Measurements from ENCODE around the gene MSH3. TPM values are rescaled to one million over a fixed set of nuclear protein-coding genes. Genes with fewer than 3 reads are reported as not detected.
"Not testable (repeated sequence)": the region's sequence is repeated elsewhere in the genome, so short reads cannot be mapped to it uniquely, and the experiment has no call there.

MSH3 gene
- total RNA-seq, 2 experiments from 2014 or later = 23.2 to 23.6 TPM

DNA sequence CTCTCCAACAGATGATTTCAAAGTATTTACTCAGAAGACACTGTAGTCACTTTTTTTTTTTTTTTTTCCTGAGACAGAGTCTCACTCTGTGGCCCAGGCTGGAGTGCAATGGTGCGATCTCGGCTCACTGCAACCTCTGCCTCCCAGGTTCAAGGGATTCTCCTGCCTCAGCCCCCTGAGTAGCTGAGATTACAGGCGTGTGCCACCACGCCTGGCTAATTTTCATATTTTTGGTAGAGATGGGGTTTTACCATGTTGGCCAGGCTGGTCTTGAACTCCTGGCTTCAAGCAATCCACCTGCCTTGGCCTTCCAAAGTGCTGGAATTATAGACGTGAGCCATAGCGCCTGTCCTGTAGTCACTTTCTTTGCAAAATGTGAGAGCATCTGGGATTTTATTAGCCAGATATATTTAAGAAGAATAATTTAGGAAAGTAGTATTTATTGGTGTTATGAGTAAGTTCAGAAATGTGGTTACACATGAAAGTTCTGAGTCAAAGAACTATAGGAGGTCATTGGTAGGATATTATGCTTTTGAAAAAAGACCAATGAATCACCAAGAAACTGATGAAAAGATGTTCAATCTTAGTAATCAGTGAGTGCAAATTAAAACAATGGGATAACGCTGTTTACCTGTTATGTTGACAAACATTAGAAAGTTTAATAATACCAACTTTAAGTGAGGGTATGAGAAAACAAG, 135.0 kb downstream of the MSH3 start:
- not testable (repeated sequence) for H3K27me3 Mint-ChIP-seq

GRCh38 chr5:80790698-80791097, 136.2 kb downstream of the MSH3 start:
- Mint-ChIP-seq H3K27ac (no peak overlapping the region), H3K36me3 (peaks cover 14% of the 10 kb centered on the region), H3K27me3 (no peaks in the 10 kb centered on the region), H3K4me3 (no peak overlapping the region), H3K4me1 (ENCODE audit: low read depth) (peaks cover 8% of the 10 kb centered on the region), H3K9me3 (no peaks in the 10 kb centered on the region)
- DNase-seq = no peak
- POLR2A ChIA-PET = no interaction called here
- CTCF ChIA-PET = no interaction called here
- intact Hi-C loops (cut with micrococcal nuclease) = loop anchor here (10.0 kb wide), 1 partner anchor 314 kb away; no protein-coding TSS in a partner anchor

More for the DNA sequence above, 135.0 kb downstream of the MSH3 start:
- H3K27ac Mint-ChIP-seq; POLR2A ChIA-PET; CTCF ChIA-PET; H3K4me1 Mint-ChIP-seq (ENCODE audit: low read depth); H3K9me3 Mint-ChIP-seq; H3K4me3 Mint-ChIP-seq: not testable (repeated sequence)
- intact Hi-C loops (cut with micrococcal nuclease) = loop anchor here (2.0 to 10.0 kb wide), 2 partner anchors 35 to 315 kb away; no protein-coding TSS in a partner anchor
- peaks cover 17% of the 10 kb centered on the region for H3K36me3 Mint-ChIP-seq
- peak; percentile 13 for DNase-seq

- ChIA-PET CTCF (no interaction called here), POLR2A (no interaction called here)
- Mint-ChIP-seq H3K27me3 (no peaks in the 10 kb centered on the region), H3K4me1 (ENCODE audit: low read depth) (peaks cover 8% of the 10 kb centered on the region), H3K9me3 (no peaks in the 10 kb centered on the region), H3K27ac (no peak overlapping the region), H3K4me3 (no peak overlapping the region), H3K36me3 (peaks cover 15% of the 10 kb centered on the region)
- DNase-seq = no peak
- intact Hi-C loops (cut with micrococcal nuclease) = loop anchor here (10.0 kb wide), 1 partner anchor 311 kb away; no protein-coding TSS in a partner anchor
Observed at GRCh38 chr5:80793354-80793753, 138.9 kb downstream of the MSH3 start.

- ChIA-PET POLR2A (no interaction called here), CTCF (no interaction called here)
- intact Hi-C loops (cut with micrococcal nuclease) = loop anchor here (10.0 kb wide), 1 partner anchor 308 kb away; no protein-coding TSS in a partner anchor
- DNase-seq = no peak
- Mint-ChIP-seq H3K36me3 (peaks cover 28% of the 10 kb centered on the region), H3K9me3 (no peaks in the 10 kb centered on the region), H3K4me3 (no peak overlapping the region), H3K27me3 (no peaks in the 10 kb centered on the region), H3K4me1 (ENCODE audit: low read depth) (no peaks in the 10 kb centered on the region), H3K27ac (no peak overlapping the region)
Observed at GRCh38 chr5:80796846-80797245, 142.4 kb downstream of the MSH3 start.

- CTCF ChIA-PET = no interaction called here
- intact Hi-C loops (cut with micrococcal nuclease) = loop anchor here (10.0 kb wide), 1 partner anchor 307 kb away; no protein-coding TSS in a partner anchor
- no peaks in the 10 kb centered on the region for H3K9me3 Mint-ChIP-seq
- no peaks in the 10 kb centered on the region for H3K4me1 Mint-ChIP-seq (ENCODE audit: low read depth)
- no peak for DNase-seq
- POLR2A ChIA-PET = no interaction called here
- no peaks in the 10 kb centered on the region for H3K27me3 Mint-ChIP-seq
- peaks cover 27% of the 10 kb centered on the region for H3K36me3 Mint-ChIP-seq
- H3K4me3 Mint-ChIP-seq = no peak overlapping the region
- H3K27ac Mint-ChIP-seq = no peak overlapping the region
Observed at GRCh38 chr5:80797428-80798024, 143.1 kb downstream of the MSH3 start.

- Mint-ChIP-seq H3K4me3 (no peak overlapping the region), H3K27ac (no peak overlapping the region), H3K4me1 (ENCODE audit: low read depth) (no peaks in the 10 kb centered on the region), H3K9me3 (no peaks in the 10 kb centered on the region), H3K27me3 (no peaks in the 10 kb centered on the region), H3K36me3 (peaks cover 33% of the 10 kb centered on the region)
- ChIA-PET CTCF (no interaction called here), POLR2A (no interaction called here)
- intact Hi-C loops (cut with micrococcal nuclease) = loop anchor here (10.0 kb wide), 1 partner anchor 307 kb away; no protein-coding TSS in a partner anchor
- no peak for DNase-seq
Observed at GRCh38 chr5:80798166-80798565, 143.7 kb downstream of the MSH3 start.

DNA sequence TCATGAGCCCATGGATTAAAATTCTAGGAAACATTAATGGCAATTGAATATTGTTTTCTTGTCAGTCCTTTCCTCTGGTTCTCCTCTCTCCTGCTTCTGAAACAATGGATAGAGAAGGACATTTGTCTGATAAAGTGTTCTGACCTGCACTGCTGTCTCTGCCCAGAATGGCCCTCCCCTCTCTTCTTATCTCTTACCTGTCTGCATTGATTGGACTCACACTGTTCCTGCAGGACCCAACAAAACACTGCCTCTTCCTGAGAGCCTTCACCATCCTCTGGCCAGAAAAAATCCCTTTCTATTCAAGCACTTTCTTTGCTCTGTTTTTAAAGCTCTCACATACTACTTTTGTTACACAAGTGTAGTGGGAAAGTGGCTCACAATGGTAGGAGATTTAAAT, 144.2 kb downstream of the MSH3 start:
- H3K27me3 Mint-ChIP-seq = no peaks in the 10 kb centered on the region
- CTCF ChIA-PET = no interaction called here
- H3K27ac Mint-ChIP-seq = no peak overlapping the region
- peaks cover 37% of the 10 kb centered on the region for H3K36me3 Mint-ChIP-seq
- no peaks in the 10 kb centered on the region for H3K4me1 Mint-ChIP-seq (ENCODE audit: low read depth)
- no peak for DNase-seq
- POLR2A ChIA-PET = no interaction called here
- intact Hi-C loops (cut with micrococcal nuclease) = loop anchor here (10.0 kb wide), 1 partner anchor 306 kb away; no protein-coding TSS in a partner anchor
- H3K4me3 Mint-ChIP-seq = no peak overlapping the region
- no peaks in the 10 kb centered on the region for H3K9me3 Mint-ChIP-seq

- intact Hi-C loops (cut with micrococcal nuclease) = loop anchor here (10.0 kb wide), 1 partner anchor 306 kb away; no protein-coding TSS in a partner anchor
- no peak overlapping the region for H3K27ac Mint-ChIP-seq
- H3K9me3 Mint-ChIP-seq = no peaks in the 10 kb centered on the region
- no peaks in the 10 kb centered on the region for H3K4me1 Mint-ChIP-seq (ENCODE audit: low read depth)
- H3K36me3 Mint-ChIP-seq = peaks cover 38% of the 10 kb centered on the region
- no peak overlapping the region for H3K4me3 Mint-ChIP-seq
- ChIA-PET POLR2A (no interaction called here), CTCF (no interaction called here)
- no peaks in the 10 kb centered on the region for H3K27me3 Mint-ChIP-seq
- no peak for DNase-seq
Observed at GRCh38 chr5:80799041-80799440, 144.6 kb downstream of the MSH3 start.

GRCh38 chr5:80799573-80799972, 145.1 kb downstream of the MSH3 start:
- no peak for DNase-seq
- Mint-ChIP-seq H3K36me3 (peaks cover 39% of the 10 kb centered on the region), H3K4me3 (no peak overlapping the region), H3K9me3 (no peaks in the 10 kb centered on the region), H3K27ac (no peak overlapping the region), H3K27me3 (no peaks in the 10 kb centered on the region), H3K4me1 (ENCODE audit: low read depth) (no peaks in the 10 kb centered on the region)
- ChIA-PET CTCF (interaction anchor here (0.6 kb wide), 1 partner anchor 309 kb away, joined by 3 read pairs; no protein-coding TSS in a partner anchor), POLR2A (no interaction called here)
- intact Hi-C loops (cut with micrococcal nuclease) = loop anchor here (10.0 kb wide), 1 partner anchor 305 kb away; no protein-coding TSS in a partner anchor

DNA sequence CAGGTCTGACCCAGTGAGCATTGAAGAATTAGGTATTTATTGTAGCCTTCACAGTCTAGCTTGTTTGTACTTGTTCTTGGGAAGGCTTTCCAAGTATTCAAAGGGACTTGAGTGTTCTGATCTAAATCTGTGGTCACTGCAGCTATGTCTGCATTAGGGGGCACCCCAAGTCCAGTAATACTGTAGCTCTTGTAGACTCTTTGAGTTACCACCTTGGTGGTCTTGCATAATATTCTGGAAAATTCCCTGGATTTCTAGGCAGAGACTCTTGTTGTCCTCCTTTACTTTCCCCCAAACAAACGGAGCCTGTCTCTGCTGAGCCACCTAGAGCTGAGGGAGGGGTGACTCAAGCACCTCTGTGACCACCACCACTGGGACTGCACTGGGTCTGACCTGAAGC, 149.9 kb downstream of the MSH3 start:
- H3K36me3 Mint-ChIP-seq = peaks cover 39% of the 10 kb centered on the region
- no peak for DNase-seq
- no peaks in the 10 kb centered on the region for H3K27me3 Mint-ChIP-seq
- ChIA-PET POLR2A (no interaction called here), CTCF (interaction anchor here (1.1 kb wide), 1 partner anchor 303 kb away, joined by 5 read pairs; no protein-coding TSS in a partner anchor)
- H3K4me1 Mint-ChIP-seq (ENCODE audit: low read depth) = no peaks in the 10 kb centered on the region
- no peak overlapping the region for H3K4me3 Mint-ChIP-seq
- no peak overlapping the region for H3K27ac Mint-ChIP-seq
- no peaks in the 10 kb centered on the region for H3K9me3 Mint-ChIP-seq
- intact Hi-C loops (cut with micrococcal nuclease) = no loop called here

- ChIA-PET CTCF (no interaction called here), POLR2A (no interaction called here)
- intact Hi-C loops (cut with micrococcal nuclease) = no loop called here
- Mint-ChIP-seq H3K4me1 (ENCODE audit: low read depth) (no peaks in the 10 kb centered on the region), H3K27me3 (no peaks in the 10 kb centered on the region), H3K9me3 (no peaks in the 10 kb centered on the region), H3K27ac (no peak overlapping the region), H3K36me3 (peaks cover 36% of the 10 kb centered on the region), H3K4me3 (no peak overlapping the region)
- no peak for DNase-seq
Observed at GRCh38 chr5:80805038-80805437, 150.6 kb downstream of the MSH3 start.

- Mint-ChIP-seq H3K27me3 (no peaks in the 10 kb centered on the region), H3K27ac (no peak overlapping the region), H3K4me1 (ENCODE audit: low read depth) (peaks cover 3% of the 10 kb centered on the region), H3K9me3 (no peaks in the 10 kb centered on the region), H3K4me3 (no peak overlapping the region), H3K36me3 (peaks cover 28% of the 10 kb centered on the region)
- ChIA-PET POLR2A (no interaction called here), CTCF (no interaction called here)
- DNase-seq = no peak
- intact Hi-C loops (cut with micrococcal nuclease) = no loop called here
Observed at GRCh38 chr5:80806929-80807328, 152.5 kb downstream of the MSH3 start.

DNA sequence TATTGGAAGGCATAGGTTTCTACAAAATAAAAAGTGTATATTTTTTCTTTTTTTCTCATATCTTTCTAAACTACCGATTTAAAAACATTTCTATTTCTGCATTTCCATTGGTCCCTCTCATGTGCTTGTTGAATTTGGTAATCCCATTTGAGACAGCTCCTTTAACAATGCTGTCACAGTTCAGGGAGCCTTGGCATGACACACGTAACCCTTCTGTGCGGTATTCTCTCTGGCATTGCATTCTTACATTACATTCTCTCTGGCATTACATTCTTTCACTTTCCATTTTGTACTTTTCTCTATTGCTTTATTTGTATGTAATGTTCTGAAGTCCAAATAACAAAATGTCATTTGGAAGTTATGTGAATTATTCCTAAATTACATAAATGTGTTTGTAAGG, 155.0 kb downstream of the MSH3 start:
- H3K4me3 Mint-ChIP-seq = no peak overlapping the region
- POLR2A ChIA-PET = no interaction called here
- no peaks in the 10 kb centered on the region for H3K9me3 Mint-ChIP-seq
- no peak for DNase-seq
- intact Hi-C loops (cut with micrococcal nuclease) = no loop called here
- peaks cover 3% of the 10 kb centered on the region for H3K4me1 Mint-ChIP-seq (ENCODE audit: low read depth)
- H3K36me3 Mint-ChIP-seq = peaks cover 23% of the 10 kb centered on the region
- CTCF ChIA-PET = no interaction called here
- no peaks in the 10 kb centered on the region for H3K27me3 Mint-ChIP-seq
- no peak overlapping the region for H3K27ac Mint-ChIP-seq
